Measurements from ENCODE around the gene MLXIPL. TPM values are rescaled to one million over a fixed set of nuclear protein-coding genes. Genes with fewer than 3 reads are reported as not detected.
"Not testable (repeated sequence)": the region's sequence is repeated elsewhere in the genome, so short reads cannot be mapped to it uniquely, and the experiment has no call there.

Gene MLXIPL
- total and polyA plus RNA-seq, 2 of the 8 experiments (the other 6 are each of a cell fraction or from before 2014, with no cell fraction given) = 9.4 to 10.6 TPM

DNA sequence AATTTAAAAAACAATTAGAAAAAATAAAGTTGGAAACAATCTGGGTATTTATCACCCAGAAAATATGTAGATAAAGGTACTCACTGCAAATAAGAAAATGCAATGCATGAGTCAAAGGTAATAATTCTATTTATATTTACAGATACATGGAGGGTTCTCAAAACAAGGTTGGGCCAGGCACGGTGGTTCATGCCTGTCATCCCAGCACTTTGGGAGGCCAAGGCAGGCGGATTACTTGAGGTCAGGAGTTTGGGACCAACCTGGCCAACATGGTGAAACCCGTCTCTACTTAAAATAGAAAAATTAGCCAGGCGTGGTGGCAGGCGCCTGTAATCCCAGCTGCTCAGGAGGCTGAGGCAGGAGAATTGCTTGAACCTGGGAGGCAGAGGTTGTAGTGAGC is 74.2 kb downstream of the MLXIPL start:
- not testable (repeated sequence) for H3K14ac ChIP-seq (ENCODE audit: insufficient read length); H3K18ac ChIP-seq (ENCODE audit: extremely low read depth, low read length); H2BK120ac ChIP-seq (replicated peaks; ENCODE audit: low read depth, low read length); H3K27me3 ChIP-seq (replicated peaks in 1 of 4; ENCODE audit: control insufficient read depth in 3 of 4, extremely low read depth in 1 of 4, insufficient read depth in 3 of 4, low read length in 3 of 4); DNase-seq (ENCODE audit: low read depth in 1 of 2, low spot score in 2 of 2); H3K4ac ChIP-seq (replicated peaks; ENCODE audit: insufficient read length, low read depth, low read length); H3K23me2 ChIP-seq (ENCODE audit: low read depth, low read length); H2BK20ac ChIP-seq (ENCODE audit: low read length); H2BK15ac ChIP-seq (ENCODE audit: low read length); H4K5ac ChIP-seq (ENCODE audit: insufficient read length, low read depth, low read length); H3K4me2 ChIP-seq (ENCODE audit: insufficient read depth in 1 of 2, low read depth in 2 of 2, low read length in 2 of 2); H4K8ac ChIP-seq (ENCODE audit: extremely low read depth, insufficient read depth, low read length); H4K91ac ChIP-seq (replicated peaks; ENCODE audit: insufficient read length, low read length); H2AK5ac ChIP-seq (ENCODE audit: low read depth, low read length); H3K9ac ChIP-seq (replicated peaks in 1 of 4; ENCODE audit: extremely low read depth in 1 of 4, low read depth in 3 of 4, low read length in 3 of 4); H2BK5ac ChIP-seq (ENCODE audit: low read depth, low read length); H4K20me1 ChIP-seq (replicated peaks in 1 of 2; ENCODE audit: control insufficient read depth in 1 of 2, insufficient read depth in 2 of 2, low read length in 2 of 2); H3K4me3 ChIP-seq (ENCODE audit: extremely low read depth in 1 of 4, insufficient read depth in 2 of 4, low read depth in 3 of 4, low read length in 4 of 4); FAIRE-seq; H3K27ac ChIP-seq (ENCODE audit: low read depth, low read length); H3K79me1 ChIP-seq (ENCODE audit: low read depth, low read length); H3K4me1 ChIP-seq (replicated peaks in 1 of 4; ENCODE audit: control insufficient read depth in 3 of 4, insufficient read depth in 4 of 4, low read length in 3 of 4); H3K9me3 ChIP-seq (ENCODE audit: insufficient read depth in 2 of 2, low read depth in 1 of 2, low read length in 1 of 2); H3K23ac ChIP-seq (ENCODE audit: insufficient read length); H3K56ac ChIP-seq (replicated peaks; ENCODE audit: insufficient read length, low read depth, low read length); H2BK12ac ChIP-seq (ENCODE audit: low read depth, low read length); H2AFZ ChIP-seq (ENCODE audit: low read length)
- Histone ChIP-seq H3K79me2 (ENCODE audit: control insufficient read depth in 1 of 2, insufficient read depth in 2 of 2, low read length in 2 of 2) (peaks cover 0 to 21% of the 10 kb centered on the region in 2 experiments; a peak in 3 of 4 replicates), H3K36me3 (ENCODE audit: control insufficient read depth in 2 of 4, insufficient read depth in 4 of 4, low read length in 3 of 4) (peaks cover 0 to 13% (median 2%) of the 10 kb centered on the region in 4 experiments; a peak in 3 of 8 replicates)
- 92% methylated on average over 5 of the region's 5 CpGs; no CpG with 5 or more reads in 1 of the 2 experiments for WGBS, 2 experiments (ENCODE audit: extremely low coverage in 1 of 2, insufficient coverage in 1 of 2, insufficient read length in 1 of 2, insufficient replicate concordance in 2 of 2, low coverage in 1 of 2, low lambda C conversion rate in 2 of 2, missing lambda C conversion rate in 1 of 2)
- CTCF ChIA-PET (ENCODE audit: partially characterized antibody) = interaction anchor here (1.6 kb wide), 1 partner anchor 10 kb away, joined by 3 read pairs; no protein-coding TSS in a partner anchor
- POLR2A ChIA-PET (ENCODE audit: partially characterized antibody) = interaction anchor here (1.0 kb wide), 1 partner anchor 29 kb away, joined by 3 read pairs; no protein-coding TSS in a partner anchor
